ENCODE data around the gene DHRS3. TPM values are rescaled to one million over a fixed set of nuclear protein-coding genes. Genes with fewer than 3 reads are reported as not detected.

The DHRS3 gene
- total RNA-seq, 1 donor from 2014 or later, result 13.0 TPM

GRCh38 chr1:12600880-12601633 lies 17.0 kb downstream of the DHRS3 start:
- DNase-seq (ENCODE audit: low spot score in 2 of 2) (no peak), FAIRE-seq (no peak)

GRCh38 chr1:12600335-12600734 lies 17.7 kb downstream of the DHRS3 start:
- FAIRE-seq (no peak), DNase-seq (ENCODE audit: low spot score in 2 of 2) (no peak)

- DNase-seq (ENCODE audit: low spot score in 2 of 2) (no peak), FAIRE-seq (no peak)
Observed at GRCh38 chr1:12599657-12600056, 18.4 kb downstream of the DHRS3 start.

GRCh38 chr1:12598974-12599373 lies 19.0 kb downstream of the DHRS3 start:
- FAIRE-seq (no peak), DNase-seq (ENCODE audit: low spot score in 2 of 2) (no peak)

GRCh38 chr1:12597792-12598191 lies 20.2 kb downstream of the DHRS3 start:
- FAIRE-seq (no peak), DNase-seq (ENCODE audit: low spot score in 2 of 2) (no peak)

GRCh38 chr1:12596007-12596821 lies 21.8 kb downstream of the DHRS3 start:
- DNase-seq (ENCODE audit: low spot score in 2 of 2), result peak; percentile 66 to 75
- no peak for FAIRE-seq

- FAIRE-seq (no peak), DNase-seq (ENCODE audit: low spot score in 2 of 2) (no peak)
Observed at GRCh38 chr1:12595757-12596006, 22.3 kb downstream of the DHRS3 start.

GRCh38 chr1:12594966-12595756 lies 22.8 kb downstream of the DHRS3 start:
- DNase-seq (ENCODE audit: low spot score in 2 of 2), result peak in 1 of 2 donors; percentile 73
- no peak for FAIRE-seq

GRCh38 chr1:12594490-12594889 lies 23.5 kb downstream of the DHRS3 start:
- FAIRE-seq, result no peak
- DNase-seq (ENCODE audit: low spot score in 2 of 2), result no peak

GRCh38 chr1:12593621-12594066 lies 24.4 kb downstream of the DHRS3 start:
- DNase-seq (ENCODE audit: low spot score in 2 of 2) (no peak), FAIRE-seq (no peak)

GRCh38 chr1:12592496-12592895 lies 25.5 kb downstream of the DHRS3 start:
- DNase-seq (ENCODE audit: low spot score in 2 of 2) (no peak), FAIRE-seq (no peak)

- no peak for DNase-seq (ENCODE audit: low spot score in 2 of 2)
- no peak for FAIRE-seq
Observed at GRCh38 chr1:12591267-12591938, 26.6 kb downstream of the DHRS3 start.

GRCh38 chr1:12588695-12589094 lies 29.3 kb downstream of the DHRS3 start:
- DNase-seq (ENCODE audit: low spot score in 2 of 2), result no peak
- FAIRE-seq, result no peak

GRCh38 chr1:12587981-12588640 lies 29.9 kb downstream of the DHRS3 start:
- DNase-seq (ENCODE audit: low spot score in 2 of 2) (no peak), FAIRE-seq (no peak)

GRCh38 chr1:12585951-12586942 lies 31.8 kb downstream of the DHRS3 start:
- DNase-seq (ENCODE audit: low spot score in 2 of 2), result no peak
- FAIRE-seq, result no peak

- DNase-seq (ENCODE audit: low spot score in 2 of 2) (no peak), FAIRE-seq (no peak)
Observed at GRCh38 chr1:12585536-12585935, 32.5 kb downstream of the DHRS3 start.

- no peak for DNase-seq (ENCODE audit: low spot score in 2 of 2)
- no peak for FAIRE-seq
Observed at GRCh38 chr1:12584900-12585525, 33.0 kb downstream of the DHRS3 start.

- FAIRE-seq (no peak), DNase-seq (ENCODE audit: low spot score in 2 of 2) (no peak)
Observed at GRCh38 chr1:12583484-12583883, 34.5 kb downstream of the DHRS3 start.
